Mammary epithelial cell (primary cell): ENCODE measurements around the gene NRL.

Source experiments
- EZH2 ChIP-seq: IDR thresholded peaks from 2 replicates; pipeline ENCODE4 v1.6.1; 2012; ENCODE audit warnings: low read length, inconsistent platforms, borderline replicate concordance
- TF ChIP-seq, protein P1 (sequence below), 2 donors: IDR thresholded peaks in 1 of 2; conservative IDR thresholded peaks in 1 of 2; 2 replicates each; pipeline ENCODE4 v1.5.1; 2011 to 2012; ENCODE audit warnings: inconsistent platforms in 2 of 2, low read length in 2 of 2, mild to moderate bottlenecking in 2 of 2, control low read depth in 1 of 2, low read depth in 1 of 2; ENCODE audit not compliant: insufficient read depth in 1 of 2; ENCODE audit errors: extremely low read depth in 1 of 2

DNA sequence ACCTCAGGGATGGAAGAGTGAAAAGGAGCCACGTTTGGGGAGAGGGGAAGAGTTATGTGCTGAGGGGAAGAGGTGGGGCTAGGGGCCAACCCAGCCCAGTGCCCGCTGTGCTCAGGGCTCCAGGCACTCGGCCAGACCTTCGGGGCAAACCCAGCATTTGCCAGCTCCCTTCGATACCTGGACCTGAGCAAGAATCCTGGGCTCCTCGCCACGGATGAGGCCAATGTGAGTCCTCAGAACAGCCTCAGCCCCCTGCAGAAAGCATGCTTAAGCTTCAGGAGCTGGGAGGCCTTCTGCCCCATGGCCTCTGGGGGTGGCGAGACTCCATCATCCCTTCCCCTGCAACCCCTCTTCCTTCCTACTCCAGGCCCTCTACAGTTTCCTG lies 58.0 kb downstream of the NRL start:
- TF ChIP-seq, protein P1, sequence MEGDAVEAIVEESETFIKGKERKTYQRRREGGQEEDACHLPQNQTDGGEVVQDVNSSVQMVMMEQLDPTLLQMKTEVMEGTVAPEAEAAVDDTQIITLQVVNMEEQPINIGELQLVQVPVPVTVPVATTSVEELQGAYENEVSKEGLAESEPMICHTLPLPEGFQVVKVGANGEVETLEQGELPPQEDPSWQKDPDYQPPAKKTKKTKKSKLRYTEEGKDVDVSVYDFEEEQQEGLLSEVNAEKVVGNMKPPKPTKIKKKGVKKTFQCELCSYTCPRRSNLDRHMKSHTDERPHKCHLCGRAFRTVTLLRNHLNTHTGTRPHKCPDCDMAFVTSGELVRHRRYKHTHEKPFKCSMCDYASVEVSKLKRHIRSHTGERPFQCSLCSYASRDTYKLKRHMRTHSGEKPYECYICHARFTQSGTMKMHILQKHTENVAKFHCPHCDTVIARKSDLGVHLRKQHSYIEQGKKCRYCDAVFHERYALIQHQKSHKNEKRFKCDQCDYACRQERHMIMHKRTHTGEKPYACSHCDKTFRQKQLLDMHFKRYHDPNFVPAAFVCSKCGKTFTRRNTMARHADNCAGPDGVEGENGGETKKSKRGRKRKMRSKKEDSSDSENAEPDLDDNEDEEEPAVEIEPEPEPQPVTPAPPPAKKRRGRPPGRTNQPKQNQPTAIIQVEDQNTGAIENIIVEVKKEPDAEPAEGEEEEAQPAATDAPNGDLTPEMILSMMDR (conservative IDR thresholded peaks at IDR 0.05 in 1 of 2, IDR thresholded peaks at IDR 0.05 in 1 of 2; ENCODE audit: extremely low read depth in 1 of 2, insufficient read depth in 1 of 2, low read depth in 1 of 2, low read length in 2 of 2) = no peak
- no peak for TF ChIP-seq EZH2
